Stimulated activated naive CD4-positive, alpha-beta T cell treated with Interleukin-2 at 50 U/mL for 16 hours (primary cell): ENCODE data around the gene SCART1.
"Not testable (repeated sequence)": the region's sequence is repeated elsewhere in the genome, so short reads cannot be mapped to it uniquely, and the experiment has no call there.

Source experiments
- DNase-seq: peaks from one replicate; lab custom pipeline; 2025; lab: John Stamatoyannopoulos, UW

Gene SCART1

GRCh38 chr10:133456041-133456951 is 2.6 kb downstream of the SCART1 start:
- no peak for DNase-seq

DNA sequence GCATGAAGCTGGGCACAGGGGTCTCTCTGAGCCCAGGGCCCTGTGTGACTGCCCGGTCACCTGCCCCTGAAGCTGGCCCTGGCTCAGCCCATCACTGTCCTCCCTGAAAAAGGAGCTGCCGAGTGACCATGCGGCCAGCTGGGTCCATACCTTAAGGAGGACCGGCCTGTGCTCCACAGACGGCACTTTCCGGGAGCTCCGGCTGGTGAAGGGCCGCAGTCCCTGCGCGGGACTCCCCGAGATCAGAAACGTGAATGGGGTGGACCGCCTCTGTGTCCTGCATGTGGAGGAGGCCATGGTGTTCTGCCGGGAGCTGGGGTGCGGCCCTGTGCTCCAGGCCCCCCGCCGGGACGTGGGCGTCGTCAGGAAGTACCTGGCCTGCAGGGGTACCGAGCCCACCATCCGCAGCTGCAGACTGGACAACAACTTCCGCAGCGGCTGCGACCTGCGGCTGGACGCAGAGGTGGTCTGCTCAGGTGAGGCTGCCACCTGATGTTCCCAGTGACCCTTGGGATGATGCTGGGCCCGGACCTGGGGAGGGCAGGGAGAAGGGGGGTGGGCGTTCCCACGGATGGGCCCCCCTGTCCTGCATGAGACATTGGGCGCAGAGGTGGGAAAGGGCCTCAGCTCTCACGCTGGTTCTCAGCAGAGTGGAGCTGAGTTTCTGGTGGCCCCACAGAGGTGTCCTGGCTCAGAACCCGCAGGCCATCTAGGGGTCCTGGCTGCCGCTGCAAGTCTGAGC is 3.5 kb downstream of the SCART1 start:
- no peak for DNase-seq

- DNase-seq, result no peak
These were observed 4.4 kb downstream of the SCART1 start for GRCh38 chr10:133458021-133458709.

- no peak for DNase-seq
These were observed 5.1 kb downstream of the SCART1 start for GRCh38 chr10:133458710-133459453.

GRCh38 chr10:133459454-133460207 is 5.9 kb downstream of the SCART1 start:
- DNase-seq, result no peak

DNA sequence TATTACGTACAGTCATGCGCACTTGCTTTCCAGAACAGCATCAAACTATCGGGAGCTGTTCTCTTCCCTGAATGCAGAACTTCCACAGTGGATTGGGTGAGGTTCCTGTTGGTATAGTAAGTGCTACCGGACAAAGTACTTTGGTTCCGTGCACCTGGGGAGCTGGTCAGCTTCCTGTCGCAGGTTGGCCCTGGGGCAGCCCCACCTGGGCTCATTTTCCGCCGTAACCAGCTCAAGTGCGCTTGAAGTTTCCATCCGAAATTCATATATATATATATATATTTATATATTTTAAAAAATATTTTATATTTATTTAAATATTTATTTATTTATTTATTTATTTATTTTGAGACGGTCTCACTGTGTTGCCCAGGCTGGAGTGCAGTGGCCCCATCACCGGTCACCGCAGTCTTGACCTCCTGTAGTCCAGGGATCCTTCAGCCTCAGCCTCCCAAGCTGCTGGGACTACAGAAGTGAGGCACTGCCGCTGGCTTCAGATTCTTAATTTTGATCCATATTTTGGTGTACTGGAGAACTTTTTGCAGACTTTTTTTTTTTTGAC is 6.5 kb downstream of the SCART1 start:
- DNase-seq, result no peak

- no peak for DNase-seq
These were observed 7.3 kb downstream of the SCART1 start for GRCh38 chr10:133461027-133461426.

GRCh38 chr10:133461841-133462240 is 8.1 kb downstream of the SCART1 start:
- DNase-seq, result no peak

DNA sequence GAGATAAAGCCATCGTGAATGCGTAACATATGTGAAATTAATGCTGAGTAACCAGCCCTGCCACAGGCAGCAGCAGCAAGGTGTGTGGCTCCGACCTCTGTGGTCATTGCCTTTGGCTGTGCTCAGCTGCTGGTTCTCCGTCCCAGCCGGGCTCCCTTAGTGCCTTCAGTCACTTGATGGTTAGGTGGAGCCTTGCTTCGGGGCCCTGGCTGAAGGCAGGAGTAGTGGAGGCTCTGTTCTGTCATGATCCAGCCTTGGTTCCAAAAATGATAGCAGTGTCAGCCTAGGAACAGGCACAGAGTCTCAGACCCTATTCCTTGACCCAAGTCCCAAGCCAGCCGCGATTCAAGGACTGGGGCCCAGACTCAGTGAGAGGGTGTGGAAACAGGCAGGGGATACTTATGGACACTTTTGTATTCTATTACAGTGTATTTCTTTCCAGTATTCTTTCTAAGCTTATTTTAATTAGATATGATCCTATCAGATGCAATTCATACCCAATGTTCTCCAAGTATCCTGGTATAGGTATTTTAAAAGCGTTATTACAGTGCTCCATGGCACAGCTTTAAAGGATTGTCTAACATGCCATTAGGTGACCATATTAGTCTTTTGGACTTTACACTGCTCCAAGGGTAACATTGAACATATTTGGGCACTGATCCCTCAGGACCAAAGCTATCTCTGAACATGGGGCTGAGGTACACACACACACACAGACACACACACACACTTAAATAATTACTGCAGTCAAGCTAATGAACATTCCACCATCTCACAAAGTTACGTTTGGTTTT is 9.0 kb downstream of the SCART1 start:
- DNase-seq, result no peak

GRCh38 chr10:133464582-133465031 is 10.9 kb downstream of the SCART1 start:
- no peak for DNase-seq

- no peak for DNase-seq
These were observed 11.6 kb downstream of the SCART1 start for GRCh38 chr10:133465191-133465949.

GRCh38 chr10:133465950-133466474 is 12.3 kb downstream of the SCART1 start:
- DNase-seq, result no peak

DNA sequence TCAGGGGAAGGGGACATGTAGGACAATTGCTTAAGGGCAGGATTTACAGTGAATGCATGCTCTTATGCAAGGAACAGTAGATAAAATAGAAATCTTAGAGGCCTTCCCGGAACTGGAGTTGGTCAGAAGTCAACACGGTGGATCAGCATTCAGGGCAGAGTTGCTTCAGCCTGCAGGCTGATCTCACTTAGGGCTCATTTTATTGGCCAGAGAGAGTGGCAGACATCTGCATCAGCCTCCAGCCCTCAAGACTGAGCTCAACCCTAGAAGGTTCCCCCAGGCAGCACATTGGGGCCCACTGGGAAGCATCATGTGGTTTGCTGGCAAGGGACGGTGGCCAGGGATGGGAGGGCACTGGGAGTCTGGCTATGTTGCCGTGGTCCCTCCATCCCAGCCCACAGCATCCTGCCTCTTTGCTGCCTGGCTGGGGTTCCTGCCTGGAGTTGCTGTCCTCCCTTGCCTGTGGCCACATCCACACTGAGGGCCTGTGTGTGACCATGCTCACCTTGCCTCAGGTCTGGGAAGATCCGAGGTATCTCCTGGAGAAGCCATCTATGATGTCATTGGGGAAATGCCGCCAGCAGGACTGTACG is 13.0 kb downstream of the SCART1 start:
- no peak for DNase-seq

DNA sequence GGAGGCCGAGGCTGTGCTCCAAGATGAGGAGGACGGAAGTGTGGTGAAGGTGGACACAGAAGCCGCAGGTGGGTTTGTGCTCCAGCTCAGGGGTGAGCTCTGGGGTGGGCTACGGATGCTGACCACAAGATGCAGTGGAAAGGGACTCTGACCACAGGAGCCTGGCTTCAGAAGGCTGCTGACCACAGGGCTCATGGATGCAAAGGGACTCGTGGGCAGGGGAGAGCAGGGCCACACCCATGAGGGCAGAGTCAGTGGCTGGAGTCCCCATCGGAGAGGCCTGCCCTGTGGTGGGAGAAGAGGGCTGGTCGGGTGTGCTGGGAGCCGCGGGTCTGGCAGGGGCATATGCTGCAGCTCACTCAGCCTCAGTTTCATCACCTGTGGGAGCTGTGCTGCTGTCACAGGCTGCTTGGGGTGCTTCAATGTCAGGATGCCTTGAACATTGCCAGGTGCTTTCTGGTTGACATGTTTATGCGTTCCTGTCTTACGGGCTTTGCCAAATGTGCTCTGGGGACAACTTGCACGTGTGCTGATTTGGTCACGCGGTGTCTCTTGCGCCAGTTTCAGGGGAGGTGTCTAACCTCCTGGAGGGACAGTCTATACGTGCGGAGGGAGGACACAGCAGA is 13.7 kb downstream of the SCART1 start:
- no peak for DNase-seq

DNA sequence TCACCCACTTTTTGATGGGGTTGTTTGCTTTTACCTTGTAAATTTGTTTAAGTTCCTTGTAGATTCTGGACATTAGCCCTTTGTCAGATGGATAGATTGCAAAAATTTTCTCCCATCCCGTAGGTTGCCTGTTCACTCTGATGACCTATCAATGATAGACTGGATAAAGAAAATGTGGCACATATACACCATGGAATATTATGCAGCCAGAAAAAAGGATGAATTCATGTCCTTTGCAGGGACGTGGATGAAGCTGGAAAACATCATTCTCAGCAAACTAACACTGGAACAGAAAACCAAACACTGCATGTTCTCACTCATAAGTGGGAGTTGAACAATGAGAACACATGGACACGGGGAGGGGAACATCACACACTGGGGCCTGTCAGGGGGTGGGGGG is 15.5 kb downstream of the SCART1 start:
- not testable (repeated sequence) for DNase-seq

DNA sequence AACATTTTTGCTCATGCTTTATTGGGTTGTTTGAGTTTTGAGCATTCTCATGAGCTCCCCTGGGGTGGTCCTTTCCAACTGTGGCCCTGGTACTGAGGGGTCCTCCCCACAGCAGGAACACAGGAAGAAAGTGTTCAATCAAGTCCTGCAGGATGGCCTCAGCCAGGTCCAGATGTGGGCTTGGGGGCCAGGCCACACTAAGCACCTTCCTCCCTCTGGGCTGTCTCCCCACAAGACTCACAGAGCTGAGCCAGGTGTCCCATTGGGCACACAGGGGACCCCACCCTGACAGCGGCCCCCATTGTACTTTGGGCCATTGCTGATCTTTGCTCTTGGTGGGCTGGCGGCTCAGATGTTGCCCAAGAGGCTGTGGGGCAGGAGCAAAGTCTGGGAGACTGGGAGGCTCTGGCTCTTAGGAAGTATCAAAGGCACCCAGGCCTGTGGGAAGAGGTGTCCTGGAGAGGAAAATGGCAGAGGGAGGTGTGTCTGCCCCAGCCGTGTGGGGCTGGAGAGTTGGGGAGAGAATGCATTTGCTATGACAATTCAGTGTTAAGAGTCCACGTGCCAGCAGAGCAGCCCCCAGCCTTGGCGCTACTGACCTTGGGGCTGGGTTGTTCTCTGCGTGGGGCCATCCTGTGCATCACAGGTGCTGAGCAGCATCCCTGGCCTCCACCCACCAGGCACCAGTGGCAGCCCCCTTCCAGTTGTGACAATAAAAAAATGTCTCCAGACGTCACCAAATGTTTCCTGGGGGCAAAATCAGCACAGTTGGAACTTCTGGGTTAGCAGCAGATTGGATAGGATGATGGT is 17.8 kb downstream of the SCART1 start:
- no peak for DNase-seq

GRCh38 chr10:133473270-133473669 is 19.5 kb downstream of the SCART1 start:
- no peak for DNase-seq
